ENCODE measurements around the gene THSD7B.

The THSD7B gene

DNA sequence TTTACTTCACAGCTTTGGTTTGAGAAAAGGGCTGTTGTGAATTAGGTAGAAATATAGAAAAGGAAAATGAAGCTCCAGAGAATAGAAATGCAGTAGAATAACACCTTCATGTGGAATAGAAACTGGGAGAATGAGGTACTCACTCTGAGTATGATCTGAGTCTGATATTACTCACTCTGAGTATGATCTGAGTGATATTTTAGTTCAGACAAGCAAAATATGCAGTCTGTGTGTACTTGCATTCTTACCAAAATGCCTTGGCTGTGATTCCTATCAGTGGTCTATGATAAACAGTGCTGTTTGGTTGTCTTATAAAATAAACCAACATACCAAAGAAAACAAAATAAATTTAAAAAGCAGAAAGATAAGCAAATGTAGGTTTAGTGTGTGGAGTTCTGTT is 487.6 kb downstream of the THSD7B start:
- no peak overlapping the region for H3K4me3 ChIP-seq (ENCODE audit: control insufficient read depth, low read depth, low read length)
- TF ChIP-seq, protein P1, sequence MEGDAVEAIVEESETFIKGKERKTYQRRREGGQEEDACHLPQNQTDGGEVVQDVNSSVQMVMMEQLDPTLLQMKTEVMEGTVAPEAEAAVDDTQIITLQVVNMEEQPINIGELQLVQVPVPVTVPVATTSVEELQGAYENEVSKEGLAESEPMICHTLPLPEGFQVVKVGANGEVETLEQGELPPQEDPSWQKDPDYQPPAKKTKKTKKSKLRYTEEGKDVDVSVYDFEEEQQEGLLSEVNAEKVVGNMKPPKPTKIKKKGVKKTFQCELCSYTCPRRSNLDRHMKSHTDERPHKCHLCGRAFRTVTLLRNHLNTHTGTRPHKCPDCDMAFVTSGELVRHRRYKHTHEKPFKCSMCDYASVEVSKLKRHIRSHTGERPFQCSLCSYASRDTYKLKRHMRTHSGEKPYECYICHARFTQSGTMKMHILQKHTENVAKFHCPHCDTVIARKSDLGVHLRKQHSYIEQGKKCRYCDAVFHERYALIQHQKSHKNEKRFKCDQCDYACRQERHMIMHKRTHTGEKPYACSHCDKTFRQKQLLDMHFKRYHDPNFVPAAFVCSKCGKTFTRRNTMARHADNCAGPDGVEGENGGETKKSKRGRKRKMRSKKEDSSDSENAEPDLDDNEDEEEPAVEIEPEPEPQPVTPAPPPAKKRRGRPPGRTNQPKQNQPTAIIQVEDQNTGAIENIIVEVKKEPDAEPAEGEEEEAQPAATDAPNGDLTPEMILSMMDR (IDR thresholded peaks at IDR 0.05; ENCODE audit: control insufficient read depth, insufficient read depth, low read depth, low read length, missing control alignments), result no peak
- no peak for DNase-seq (ENCODE audit: low read depth)

DNA sequence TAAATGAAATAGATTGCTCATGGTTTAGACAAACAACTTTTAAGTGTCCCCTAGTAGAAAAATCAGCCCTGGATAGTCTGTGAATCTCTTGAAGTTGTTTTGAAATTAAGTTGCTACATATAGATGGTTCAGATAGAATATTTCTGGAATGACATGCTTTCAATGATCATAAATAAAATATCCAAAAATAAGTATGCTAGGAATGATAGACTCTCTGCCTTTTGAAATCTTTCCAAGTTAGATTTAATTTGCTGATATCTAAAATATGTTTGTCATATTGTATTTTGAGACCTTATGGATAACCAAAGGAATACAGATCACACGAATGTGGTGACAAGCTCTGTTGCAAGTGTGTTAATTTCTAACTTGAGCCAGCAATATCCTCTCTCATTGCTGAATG is 488.7 kb downstream of the THSD7B start:
- DNase-seq (ENCODE audit: low read depth), result no peak
- H3K4me3 ChIP-seq (ENCODE audit: control insufficient read depth, low read depth, low read length), result no peak overlapping the region
- TF ChIP-seq, protein P1 (IDR thresholded peaks at IDR 0.05; ENCODE audit: control insufficient read depth, insufficient read depth, low read depth, low read length, missing control alignments), result no peak

DNA sequence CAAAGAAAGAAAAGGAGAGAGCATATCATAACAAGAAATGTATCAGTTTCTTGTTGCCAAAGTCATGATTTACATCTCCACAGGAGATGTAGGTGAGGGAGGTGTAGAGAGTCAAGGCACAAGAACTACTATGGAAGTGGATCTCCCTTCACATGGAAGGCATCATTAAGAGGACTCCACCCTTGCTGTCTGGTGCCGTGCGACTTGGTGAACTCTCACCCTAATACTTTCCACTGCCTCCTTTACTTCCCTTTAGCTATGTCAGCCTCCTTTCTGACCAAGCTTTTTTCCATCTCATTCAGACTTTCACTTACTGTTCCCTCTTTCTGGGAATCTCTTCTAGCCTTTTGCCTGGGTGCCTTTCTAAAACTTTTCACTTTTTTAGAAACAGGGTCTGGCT is 490.0 kb downstream of the THSD7B start:
- TF ChIP-seq, protein P1 (IDR thresholded peaks at IDR 0.05; ENCODE audit: control insufficient read depth, insufficient read depth, low read depth, low read length, missing control alignments), result no peak
- H3K4me3 ChIP-seq (ENCODE audit: control insufficient read depth, low read depth, low read length), result no peak overlapping the region
- DNase-seq (ENCODE audit: low read depth), result no peak

DNA sequence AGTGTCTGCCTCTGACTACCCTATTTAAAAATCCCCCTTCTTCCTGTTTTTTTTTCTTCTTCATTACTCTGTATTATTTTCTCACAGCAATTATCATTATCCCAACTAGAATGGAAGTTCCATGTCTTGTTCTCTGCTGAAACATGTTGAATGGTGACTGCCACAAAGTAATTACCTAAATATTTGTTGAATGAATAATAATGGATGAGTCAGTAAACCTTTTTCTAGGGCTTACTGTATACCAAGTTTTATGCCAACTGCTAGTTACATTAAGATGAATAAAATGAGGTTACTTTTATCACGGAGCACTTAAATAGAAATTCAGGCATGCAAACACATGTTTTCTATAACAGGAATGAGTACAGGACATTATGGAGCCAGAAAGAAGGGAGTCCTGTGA is 490.6 kb downstream of the THSD7B start:
- no peak for DNase-seq (ENCODE audit: low read depth)
- no peak overlapping the region for H3K4me3 ChIP-seq (ENCODE audit: control insufficient read depth, low read depth, low read length)
- TF ChIP-seq, protein P1 (IDR thresholded peaks at IDR 0.05; ENCODE audit: control insufficient read depth, insufficient read depth, low read depth, low read length, missing control alignments), result no peak

DNA sequence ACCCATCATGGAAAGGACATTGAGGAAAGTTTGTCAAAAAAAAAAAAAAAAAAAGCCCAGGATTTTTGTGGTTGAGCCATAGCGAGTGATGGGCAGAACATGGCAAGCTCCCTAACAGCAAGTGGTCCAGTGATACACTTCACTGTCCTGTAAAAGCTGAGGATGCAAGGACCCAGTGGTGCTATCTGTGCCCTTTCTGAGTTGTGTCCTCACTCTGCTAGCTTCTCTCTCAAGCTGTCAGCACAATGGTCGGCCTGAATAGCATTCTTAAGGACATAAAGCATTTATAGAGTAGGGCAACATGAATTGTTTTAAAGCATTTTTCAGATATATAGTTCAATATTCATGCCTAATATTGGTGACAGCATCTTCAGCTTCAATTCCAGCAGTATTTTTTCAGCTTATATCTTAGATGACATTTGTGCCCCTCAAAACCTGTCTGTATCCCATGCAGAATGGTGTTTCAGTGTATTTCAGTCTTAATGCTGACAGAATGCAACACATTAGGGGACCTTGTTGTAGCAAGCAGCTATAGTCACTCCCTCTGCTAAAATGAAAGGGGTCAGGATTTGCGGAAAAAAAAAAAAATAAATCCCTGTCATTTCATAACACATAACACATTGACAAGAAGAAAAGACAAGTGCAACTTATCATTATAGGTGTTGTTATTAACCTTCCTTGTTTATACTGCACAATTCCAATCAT is 496.7 kb downstream of the THSD7B start:
- TF ChIP-seq, protein P1 (IDR thresholded peaks at IDR 0.05; ENCODE audit: control insufficient read depth, insufficient read depth, low read depth, low read length, missing control alignments), result no peak
- H3K4me3 ChIP-seq (ENCODE audit: control insufficient read depth, low read depth, low read length), result no peak overlapping the region
- DNase-seq (ENCODE audit: low read depth), result no peak

DNA sequence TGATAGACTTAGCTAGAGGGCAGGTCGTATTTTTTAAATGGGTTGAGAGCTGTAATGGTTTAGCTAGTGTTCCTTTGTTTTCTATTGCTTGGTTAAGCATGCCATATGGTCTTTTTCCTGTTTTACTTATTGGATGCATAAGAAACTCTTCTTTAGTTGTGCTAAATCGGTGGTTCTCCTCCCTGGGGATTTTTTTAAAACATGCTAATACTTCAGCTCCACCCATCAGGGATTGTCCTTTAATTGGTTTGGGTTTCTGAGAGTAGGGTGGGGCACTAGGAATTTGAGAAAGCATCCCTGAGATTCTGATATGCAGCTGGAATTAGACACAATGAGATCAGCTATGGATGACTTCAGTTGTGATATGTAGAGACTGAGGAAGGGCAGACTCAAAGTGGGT is 497.2 kb downstream of the THSD7B start:
- TF ChIP-seq, protein P1 (IDR thresholded peaks at IDR 0.05; ENCODE audit: control insufficient read depth, insufficient read depth, low read depth, low read length, missing control alignments), result no peak
- H3K4me3 ChIP-seq (ENCODE audit: control insufficient read depth, low read depth, low read length), result no peak overlapping the region
- no peak for DNase-seq (ENCODE audit: low read depth)

Measured in AG09309 (cell line).